B cell (primary cell): Measurements from ENCODE around the gene MUS81.

Source experiments
- CTCF ChIP-seq: fragments of 200-600 bp; IDR thresholded peaks from one replicate; pipeline ENCODE4 v1.8.0; 2022; ENCODE audit warnings: antibody characterized with exemption, mild to moderate bottlenecking
- EZH2 ChIP-seq: IDR thresholded peaks from 2 replicates; pipeline ENCODE4 v1.6.1; 2012; ENCODE audit warnings: borderline replicate concordance, low read depth, mild to moderate bottlenecking, moderate library complexity, low read length; ENCODE audit not compliant: insufficient read depth, poor library complexity, severe bottlenecking

- TF ChIP-seq CTCF, result no peak
- no peak for TF ChIP-seq EZH2
Observed at GRCh38 chr11:65857853-65858680, 2.2 kb upstream of the MUS81 start, which contains the start of gene CFL1.
